ENCODE results near the gene DOCK11.

DOCK11 gene

DNA sequence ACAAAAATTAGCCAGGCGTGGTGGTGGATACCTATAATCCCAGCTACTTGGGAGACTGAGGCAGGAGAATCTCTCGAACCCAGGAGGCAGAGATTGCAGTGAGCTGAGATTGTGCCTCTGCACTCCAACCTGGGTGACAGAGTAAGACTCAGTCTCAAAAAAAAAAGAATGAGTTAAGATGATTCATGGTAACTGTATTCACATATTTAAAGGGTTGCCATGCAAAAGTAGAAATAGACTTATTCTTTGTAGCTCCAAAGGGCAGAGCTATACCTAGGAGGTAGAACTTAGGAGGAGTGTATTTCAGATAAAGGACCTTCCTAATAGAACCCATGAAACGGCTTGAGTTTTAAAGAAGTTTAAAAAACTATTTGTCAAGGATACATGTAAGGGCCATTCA, 127.4 kb downstream of the DOCK11 start:
- no peaks in the 10 kb centered on the region for H3K27me3 ChIP-seq (ENCODE audit: low read depth)
- no peak overlapping the region for H3K4me3 ChIP-seq
- in situ Hi-C loops (cut with MboI; ENCODE audit: low sequenced_read_pairs): no loop called here
- no peaks in the 10 kb centered on the region for H3K9me3 ChIP-seq
- no peaks in the 10 kb centered on the region for H3K36me3 ChIP-seq (replicated peaks)
- no peaks in the 10 kb centered on the region for H3K4me1 ChIP-seq
- DNase-seq (ENCODE audit: low spot score in 2 of 2): no peak

DNA sequence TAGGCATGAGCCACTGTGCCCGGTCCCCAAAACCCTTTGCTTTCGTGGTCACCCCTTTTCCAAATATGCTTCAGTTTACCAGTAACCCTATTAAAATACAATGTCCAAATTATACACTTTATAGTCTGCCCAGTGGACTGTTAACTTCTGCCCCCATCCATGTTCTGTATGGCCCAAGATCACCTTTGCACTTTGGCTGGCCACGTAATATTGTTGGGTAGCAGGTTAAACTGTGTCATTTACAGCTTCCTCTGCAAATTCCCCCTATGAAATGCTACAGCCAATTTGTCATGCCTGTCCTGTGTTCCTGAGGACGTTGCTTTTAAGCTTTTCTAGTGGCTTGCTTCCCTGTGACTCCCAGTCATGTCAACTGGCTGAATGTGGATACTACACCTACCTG, 130.7 kb downstream of the DOCK11 start:
- H3K9me3 ChIP-seq: no peaks in the 10 kb centered on the region
- DNase-seq (ENCODE audit: low spot score in 2 of 2): no peak
- in situ Hi-C loops (cut with MboI; ENCODE audit: low sequenced_read_pairs): no loop called here
- H3K36me3 ChIP-seq (replicated peaks): 0 out of 2 replicates have a peak, but pooled peaks cover 2% of the 10 kb centered on the region
- H3K27me3 ChIP-seq (ENCODE audit: low read depth): no peaks in the 10 kb centered on the region
- H3K4me3 ChIP-seq: no peak overlapping the region
- H3K4me1 ChIP-seq: no peaks in the 10 kb centered on the region

DNA sequence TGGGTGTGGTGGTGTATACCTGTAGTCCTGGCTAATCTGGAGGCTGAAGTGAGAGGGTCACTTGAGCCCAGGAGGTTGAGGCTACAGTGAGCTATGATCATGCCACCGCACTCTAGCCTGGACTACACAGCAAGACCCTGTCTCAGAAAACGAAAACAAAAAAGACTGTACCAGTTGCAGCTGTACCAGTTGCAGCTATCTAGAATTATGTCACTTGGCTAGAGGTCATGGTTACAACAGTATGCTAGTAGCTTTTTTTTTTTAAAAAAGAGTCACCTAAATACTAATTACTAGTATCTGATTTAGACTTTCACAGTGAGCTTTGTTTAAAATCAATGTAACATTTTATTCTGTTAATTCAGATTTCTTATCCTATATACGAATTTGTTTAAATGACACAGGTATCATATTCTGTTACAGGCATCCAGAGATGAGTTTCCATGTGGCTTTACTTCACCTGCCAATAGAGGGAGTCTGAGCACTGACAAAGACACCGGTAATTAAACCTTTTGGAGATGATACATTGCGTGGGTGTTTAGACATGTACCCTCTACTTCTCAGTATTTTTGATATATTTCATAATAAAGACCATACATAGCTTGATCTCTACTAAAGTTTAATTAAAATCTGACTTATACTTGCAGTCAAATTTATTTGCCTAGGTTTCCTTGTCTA, 131.6 kb downstream of the DOCK11 start:
- Histone ChIP-seq H3K9me3 (no peaks in the 10 kb centered on the region), H3K4me1 (no peaks in the 10 kb centered on the region), H3K36me3 (replicated peaks) (0 out of 2 replicates have a peak, but pooled peaks cover 2% of the 10 kb centered on the region), H3K4me3 (no peak overlapping the region), H3K27me3 (ENCODE audit: low read depth) (no peaks in the 10 kb centered on the region)
- peak; percentile 12 for DNase-seq (ENCODE audit: low spot score in 2 of 2)
- in situ Hi-C loops (cut with MboI; ENCODE audit: low sequenced_read_pairs): no loop called here

- no peak for DNase-seq (ENCODE audit: low spot score in 2 of 2)
- no peaks in the 10 kb centered on the region for H3K4me1 ChIP-seq
- no peaks in the 10 kb centered on the region for H3K9me3 ChIP-seq
- no peaks in the 10 kb centered on the region for H3K27me3 ChIP-seq (ENCODE audit: low read depth)
- in situ Hi-C loops (cut with MboI; ENCODE audit: low sequenced_read_pairs): no loop called here
- 0 out of 2 replicates have a peak, but pooled peaks cover 2% of the 10 kb centered on the region for H3K36me3 ChIP-seq (replicated peaks)
- no peak overlapping the region for H3K4me3 ChIP-seq
These were observed 135.2 kb downstream of the DOCK11 start for GRCh38 chrX:118630848-118631247.

- H3K27me3 ChIP-seq (ENCODE audit: low read depth): no peaks in the 10 kb centered on the region
- no peak for DNase-seq (ENCODE audit: low spot score in 2 of 2)
- no peaks in the 10 kb centered on the region for H3K9me3 ChIP-seq
- H3K36me3 ChIP-seq (replicated peaks): 0 out of 2 replicates have a peak, but pooled peaks cover 2% of the 10 kb centered on the region
- H3K4me3 ChIP-seq: no peak overlapping the region
- no peaks in the 10 kb centered on the region for H3K4me1 ChIP-seq
- in situ Hi-C loops (cut with MboI; ENCODE audit: low sequenced_read_pairs): no loop called here
These were observed 136.0 kb downstream of the DOCK11 start for GRCh38 chrX:118631586-118631985.

- no peak for DNase-seq (ENCODE audit: low spot score in 2 of 2)
- no peak overlapping the region for H3K4me3 ChIP-seq
These were observed 137.2 kb downstream of the DOCK11 start for GRCh38 chrX:118632862-118633261.

DNA sequence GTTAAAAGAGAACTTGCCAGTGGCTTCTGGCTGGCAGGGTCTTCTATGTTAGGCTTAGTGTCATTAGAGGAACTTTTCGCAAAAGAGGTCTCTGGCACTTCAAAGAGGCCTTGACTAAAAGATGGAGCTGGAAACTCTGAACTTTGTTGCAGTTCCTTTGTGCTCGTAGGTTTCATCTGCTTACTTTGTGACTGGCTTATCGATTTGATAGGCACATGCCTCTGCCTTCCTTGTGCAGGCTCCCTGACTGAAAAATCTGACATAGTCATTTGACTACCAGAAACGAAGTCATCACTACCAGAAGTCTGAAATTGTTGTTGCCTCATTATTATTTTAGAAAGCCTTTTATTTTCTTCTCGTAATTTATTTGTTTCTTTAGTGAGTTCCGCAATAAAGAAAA, 137.9 kb downstream of the DOCK11 start:
- no peaks in the 10 kb centered on the region for H3K9me3 ChIP-seq
- no peaks in the 10 kb centered on the region for H3K27me3 ChIP-seq (ENCODE audit: low read depth)
- 0 out of 2 replicates have a peak, but pooled peaks cover 2% of the 10 kb centered on the region for H3K36me3 ChIP-seq (replicated peaks)
- no peak for DNase-seq (ENCODE audit: low spot score in 2 of 2)
- in situ Hi-C loops (cut with MboI; ENCODE audit: low sequenced_read_pairs): no loop called here
- H3K4me1 ChIP-seq: no peaks in the 10 kb centered on the region
- no peak overlapping the region for H3K4me3 ChIP-seq

More at GRCh38 chrX:118632862-118633261, 137.2 kb downstream of the DOCK11 start:
- H3K9me3 ChIP-seq: no peaks in the 10 kb centered on the region
- no peaks in the 10 kb centered on the region for H3K27me3 ChIP-seq (ENCODE audit: low read depth)
- no peaks in the 10 kb centered on the region for H3K4me1 ChIP-seq
- in situ Hi-C loops (cut with MboI; ENCODE audit: low sequenced_read_pairs): no loop called here
- 0 out of 2 replicates have a peak, but pooled peaks cover 2% of the 10 kb centered on the region for H3K36me3 ChIP-seq (replicated peaks)

DNA sequence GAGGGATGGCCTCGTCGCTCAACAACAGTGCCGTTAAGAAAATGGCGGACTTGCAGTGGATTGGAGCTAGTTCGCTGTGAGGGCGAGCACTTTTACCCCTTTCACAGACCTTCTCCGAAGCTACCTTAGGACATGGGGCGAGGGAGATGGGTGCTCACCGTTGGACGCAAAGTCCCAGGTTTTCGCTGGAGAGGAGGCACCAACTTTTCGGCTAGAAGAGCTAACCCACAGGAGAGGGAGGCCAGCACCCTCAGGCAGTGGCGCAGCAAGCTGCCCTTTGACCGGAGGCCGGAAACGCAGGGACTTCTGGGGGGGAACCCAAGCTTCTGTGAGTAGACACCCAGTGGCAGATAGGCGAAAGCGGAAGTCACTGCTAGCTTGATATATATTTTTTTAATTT, 138.7 kb downstream of the DOCK11 start:
- no peak for DNase-seq (ENCODE audit: low spot score in 2 of 2)
- H3K4me3 ChIP-seq: no peak overlapping the region
- in situ Hi-C loops (cut with MboI; ENCODE audit: low sequenced_read_pairs): no loop called here
- no peaks in the 10 kb centered on the region for H3K27me3 ChIP-seq (ENCODE audit: low read depth)
- H3K9me3 ChIP-seq: no peaks in the 10 kb centered on the region
- H3K4me1 ChIP-seq: no peaks in the 10 kb centered on the region
- H3K36me3 ChIP-seq (replicated peaks): 0 out of 2 replicates have a peak, but pooled peaks cover 2% of the 10 kb centered on the region

DNA sequence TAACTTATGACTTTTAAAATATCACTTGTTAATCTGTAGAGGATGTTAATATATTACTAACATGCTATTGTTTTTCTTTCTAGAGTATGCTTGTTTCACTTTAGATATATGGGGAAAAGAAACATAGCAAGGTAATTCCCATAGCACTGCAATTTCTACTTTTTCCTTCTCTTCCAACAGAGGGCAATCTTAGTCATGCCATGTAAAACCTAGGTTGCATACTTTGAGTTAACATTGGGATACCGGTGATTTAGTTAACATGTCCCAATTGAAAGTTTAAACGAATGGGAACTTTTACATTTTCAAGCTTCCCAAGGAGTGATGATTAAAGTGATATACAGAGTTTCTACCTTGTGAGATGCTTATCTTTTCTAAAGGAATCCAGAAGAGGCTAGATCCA, 142.4 kb downstream of the DOCK11 start:
- Histone ChIP-seq H3K9me3 (no peaks in the 10 kb centered on the region), H3K27me3 (ENCODE audit: low read depth) (no peaks in the 10 kb centered on the region), H3K36me3 (replicated peaks) (no peaks in the 10 kb centered on the region), H3K4me3 (no peak overlapping the region), H3K4me1 (no peaks in the 10 kb centered on the region)
- peak in 1 of 2 experiments; percentile 14 for DNase-seq (ENCODE audit: low spot score in 2 of 2)
- in situ Hi-C loops (cut with MboI; ENCODE audit: low sequenced_read_pairs): no loop called here

DNA sequence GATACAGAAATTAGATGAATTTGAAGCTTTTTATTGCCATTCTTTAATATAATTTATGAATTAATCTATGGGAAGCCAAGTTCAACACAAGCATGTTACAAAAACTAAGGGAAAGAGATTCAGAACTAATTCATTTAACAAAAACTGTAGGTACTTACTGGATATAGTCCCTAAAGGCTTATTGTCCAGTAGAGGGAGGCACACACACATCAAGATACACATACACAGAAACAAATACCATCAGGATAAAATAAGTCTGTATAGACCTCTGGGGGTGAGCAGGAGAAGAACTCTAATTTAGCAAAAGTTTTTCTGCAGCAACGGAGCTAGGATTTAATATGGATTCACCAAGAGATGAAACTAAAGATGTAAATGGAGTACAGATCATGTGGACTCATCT, 148.8 kb downstream of the DOCK11 start:
- no peaks in the 10 kb centered on the region for H3K36me3 ChIP-seq (replicated peaks)
- no peaks in the 10 kb centered on the region for H3K4me1 ChIP-seq
- in situ Hi-C loops (cut with MboI; ENCODE audit: low sequenced_read_pairs): no loop called here
- H3K9me3 ChIP-seq: no peaks in the 10 kb centered on the region
- peak in 1 of 2 experiments; percentile 23 for DNase-seq (ENCODE audit: low spot score in 2 of 2)
- H3K27me3 ChIP-seq (ENCODE audit: low read depth): no peaks in the 10 kb centered on the region
- H3K4me3 ChIP-seq: no peak overlapping the region

DNA sequence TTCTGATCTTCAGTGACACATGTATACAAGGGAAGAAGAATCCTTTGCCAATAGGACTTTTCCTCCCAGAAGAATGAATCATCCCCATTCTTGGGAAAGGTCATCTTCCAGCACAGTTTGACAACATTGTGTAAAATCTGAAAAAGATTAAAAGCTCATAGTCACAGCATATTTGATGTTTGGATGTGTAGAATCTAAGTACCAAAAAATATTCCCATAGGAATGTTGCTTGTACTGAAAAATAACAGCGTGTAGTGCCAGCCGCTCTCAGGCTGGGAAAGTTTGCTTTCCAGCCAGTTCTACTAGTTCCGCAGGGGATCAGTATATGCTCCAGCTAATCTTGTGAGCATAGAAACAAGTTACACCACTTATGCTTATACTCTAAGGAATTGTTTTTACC, 157.1 kb downstream of the DOCK11 start:
- Histone ChIP-seq H3K27me3 (ENCODE audit: low read depth) (no peaks in the 10 kb centered on the region), H3K4me3 (no peak overlapping the region), H3K9me3 (no peaks in the 10 kb centered on the region), H3K4me1 (no peaks in the 10 kb centered on the region), H3K36me3 (replicated peaks) (no peaks in the 10 kb centered on the region)
- no peak for DNase-seq (ENCODE audit: low spot score in 2 of 2)
- in situ Hi-C loops (cut with MboI; ENCODE audit: low sequenced_read_pairs): no loop called here

GRCh38 chrX:118654331-118654730, 158.7 kb downstream of the DOCK11 start:
- in situ Hi-C loops (cut with MboI; ENCODE audit: low sequenced_read_pairs): no loop called here
- no peak for DNase-seq (ENCODE audit: low spot score in 2 of 2)
- no peak overlapping the region for H3K4me3 ChIP-seq
- H3K4me1 ChIP-seq: no peaks in the 10 kb centered on the region
- no peaks in the 10 kb centered on the region for H3K9me3 ChIP-seq
- no peaks in the 10 kb centered on the region for H3K27me3 ChIP-seq (ENCODE audit: low read depth)
- H3K36me3 ChIP-seq (replicated peaks): no peaks in the 10 kb centered on the region

DNA sequence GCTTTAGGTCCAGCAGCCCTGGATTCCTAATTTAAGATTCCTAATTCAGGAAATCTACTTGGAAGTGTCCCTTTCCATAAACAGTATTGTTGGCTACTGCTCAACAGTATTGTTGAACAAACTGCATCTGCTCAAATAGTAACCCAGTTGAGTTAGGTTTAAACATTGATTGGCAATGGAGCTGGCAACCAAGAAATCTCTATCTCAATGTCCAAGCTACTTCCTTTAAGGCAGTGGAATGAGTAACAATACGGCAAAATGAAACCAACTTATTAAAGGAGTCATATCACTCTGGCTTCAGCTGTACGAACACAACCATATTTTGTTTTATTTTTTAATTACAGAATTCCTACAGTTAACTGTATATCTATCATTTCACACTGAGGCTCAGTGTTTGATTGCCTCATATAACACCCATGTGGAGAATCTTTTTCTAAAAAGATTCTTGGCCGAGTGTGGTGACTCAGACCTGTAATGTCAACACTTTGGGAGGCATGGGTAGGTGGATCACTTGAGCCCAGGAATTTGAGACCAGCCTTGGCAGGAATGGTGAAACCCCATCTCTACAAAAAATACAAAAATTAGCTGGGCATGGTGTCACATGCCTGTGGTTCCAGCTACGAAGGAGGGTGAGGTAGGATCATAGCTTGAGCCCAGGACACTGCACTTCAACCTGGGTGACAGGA, 160.1 kb downstream of the DOCK11 start:
- DNase-seq (ENCODE audit: low spot score in 2 of 2): no peak
- H3K9me3 ChIP-seq: no peaks in the 10 kb centered on the region
- in situ Hi-C loops (cut with MboI; ENCODE audit: low sequenced_read_pairs): no loop called here
- H3K4me3 ChIP-seq: no peak overlapping the region
- no peaks in the 10 kb centered on the region for H3K36me3 ChIP-seq (replicated peaks)
- H3K27me3 ChIP-seq (ENCODE audit: low read depth): no peaks in the 10 kb centered on the region
- no peaks in the 10 kb centered on the region for H3K4me1 ChIP-seq

DNA sequence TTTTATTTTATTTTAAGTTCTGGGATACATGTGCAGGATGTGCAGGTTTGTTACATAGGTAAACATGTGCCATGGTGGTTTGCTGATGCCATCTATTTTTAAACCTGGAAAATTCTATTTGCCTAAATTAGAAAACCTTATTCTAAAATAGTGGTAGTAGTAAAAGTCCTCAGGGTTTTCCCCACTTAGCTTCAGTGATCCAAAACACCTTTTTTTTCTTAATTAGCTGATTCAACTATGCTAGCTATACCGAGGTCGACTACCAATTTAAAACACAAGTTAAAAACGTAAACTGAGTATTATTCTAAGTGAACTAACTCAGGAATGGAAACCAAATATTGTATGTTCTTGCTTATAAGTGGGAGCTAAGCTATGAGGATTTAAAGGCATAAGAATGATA, 161.8 kb downstream of the DOCK11 start:
- in situ Hi-C loops (cut with MboI; ENCODE audit: low sequenced_read_pairs): no loop called here
- H3K4me3 ChIP-seq: no peak overlapping the region
- H3K9me3 ChIP-seq: no peaks in the 10 kb centered on the region
- H3K27me3 ChIP-seq (ENCODE audit: low read depth): no peaks in the 10 kb centered on the region
- H3K4me1 ChIP-seq: no peaks in the 10 kb centered on the region
- no peaks in the 10 kb centered on the region for H3K36me3 ChIP-seq (replicated peaks)
- no peak for DNase-seq (ENCODE audit: low spot score in 2 of 2)
